HG03060 (cell line): ENCODE data around the gene SUOX.
"Not testable (repeated sequence)": the region's sequence is repeated elsewhere in the genome, so short reads cannot be mapped to it uniquely, and the experiment has no call there.

Experiments used
- ATAC-seq: cut with Tn5 transposase; IDR thresholded peaks from one replicate; pipeline ENCODE4 v1.9.1; 2021; ENCODE audit warnings: low read depth, moderate number of reproducible peaks; ENCODE audit not compliant: unreplicated experiment

Gene SUOX

GRCh38 chr12:55996715-55997534 lies at the start of gene SUOX:
Gene SUOX, plus strand, starts transcription at chr12:55997276. Its CDS starts 4,946 bp downstream, at chr12:56002222.
- ATAC-seq, result peak; percentile 94

GRCh38 chr12:55955344-55955743 lies 41.7 kb upstream of the SUOX start:
- ATAC-seq, result no peak

DNA sequence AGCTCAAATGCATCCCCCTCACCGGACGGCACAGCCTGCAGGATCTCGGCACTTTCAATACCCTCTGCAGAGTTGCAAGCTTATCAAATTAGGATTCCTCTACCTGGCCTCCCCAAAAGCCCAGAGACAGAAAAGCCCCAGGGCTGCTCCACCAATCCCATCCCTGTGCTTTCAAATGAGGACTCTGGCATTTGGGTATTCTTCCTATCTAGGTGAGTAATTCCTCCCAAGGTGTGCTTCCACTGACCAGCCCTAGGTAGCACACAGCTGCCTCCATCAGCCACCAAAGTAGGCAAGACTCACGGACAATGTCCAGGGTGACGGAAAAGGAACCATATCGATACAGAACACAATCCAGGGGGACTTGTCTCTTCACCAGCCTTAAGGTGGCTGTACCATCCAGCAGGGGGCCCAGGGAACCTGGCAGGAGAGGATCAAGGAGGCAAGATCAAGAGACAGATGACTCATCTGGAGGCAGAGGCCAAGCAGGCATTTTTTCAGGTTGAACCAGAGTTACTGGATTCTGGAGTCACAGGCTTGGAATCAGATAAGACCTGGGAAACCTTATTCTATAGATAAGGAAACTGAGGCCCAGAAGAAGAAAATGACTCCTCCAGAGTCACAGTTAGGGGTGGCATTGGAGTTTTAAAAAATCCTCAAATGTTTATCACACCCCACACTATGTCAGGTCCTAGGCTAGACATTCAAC lies 41.1 kb upstream of the SUOX start:
- no peak for ATAC-seq

DNA sequence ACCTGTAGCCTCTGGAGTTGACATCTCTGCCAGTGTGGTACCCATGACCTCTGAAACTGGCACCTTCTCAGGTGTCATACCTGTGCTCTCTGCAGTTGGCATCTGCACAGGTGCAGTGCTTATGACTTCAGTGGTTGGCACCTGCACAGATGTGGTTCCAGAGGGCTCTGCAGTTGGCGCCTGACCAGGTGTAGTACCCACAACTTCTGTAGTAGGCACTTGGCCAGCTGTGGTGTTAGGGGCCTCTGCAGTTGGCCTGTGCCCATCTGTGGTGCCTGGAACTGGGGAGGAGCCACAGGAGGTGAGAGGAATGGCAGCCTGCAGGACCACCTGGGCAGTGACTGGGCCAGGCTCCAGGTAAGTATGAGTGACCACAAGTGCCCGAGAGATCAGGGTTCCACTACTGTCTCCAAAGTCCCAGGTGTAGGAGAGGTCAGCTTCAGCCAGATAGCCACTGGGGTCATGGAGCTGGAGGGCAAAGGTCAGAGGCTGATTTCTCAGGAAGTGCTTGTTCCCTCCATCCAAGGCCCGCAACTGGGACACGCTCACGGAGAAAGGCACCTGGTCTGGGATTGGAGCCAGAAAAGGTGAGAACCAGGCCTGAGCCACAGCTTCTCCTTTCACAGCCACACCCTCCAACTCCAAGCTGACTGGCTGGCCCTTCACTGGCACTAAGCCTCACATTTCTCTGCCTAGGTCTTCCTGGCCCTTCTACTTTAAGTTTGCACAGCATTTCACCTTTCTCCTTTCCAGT lies 39.8 kb upstream of the SUOX start:
- ATAC-seq, result no peak

DNA sequence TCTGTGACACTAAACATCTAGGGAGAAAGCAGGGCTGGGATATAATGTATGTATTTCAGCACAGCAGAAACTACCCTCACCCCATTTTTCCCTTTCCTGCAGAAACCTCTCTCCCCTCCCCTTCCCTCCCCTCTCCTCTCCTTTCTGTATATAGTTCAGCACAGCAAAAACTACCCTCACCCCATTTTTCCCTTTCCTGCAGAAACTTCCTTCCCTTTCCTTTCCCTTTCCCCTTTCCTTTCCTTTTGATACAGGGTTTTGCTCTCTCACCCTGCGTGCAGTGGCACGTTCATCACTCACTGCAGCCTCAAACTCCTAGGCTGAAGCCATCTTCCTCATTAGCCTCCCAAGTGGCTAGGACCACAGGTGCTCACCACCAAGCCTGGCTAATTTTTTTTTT lies 33.3 kb upstream of the SUOX start:
- no peak for ATAC-seq

GRCh38 chr12:55965240-55965639 lies 31.8 kb upstream of the SUOX start:
- no peak for ATAC-seq

GRCh38 chr12:55965941-55966407 lies 31.1 kb upstream of the SUOX start, which contains the start of gene PMEL:
Gene PMEL, minus strand, starts transcription at chr12:55966042. Its CDS starts 31 bp downstream, at chr12:55966011.
- no peak for ATAC-seq

DNA sequence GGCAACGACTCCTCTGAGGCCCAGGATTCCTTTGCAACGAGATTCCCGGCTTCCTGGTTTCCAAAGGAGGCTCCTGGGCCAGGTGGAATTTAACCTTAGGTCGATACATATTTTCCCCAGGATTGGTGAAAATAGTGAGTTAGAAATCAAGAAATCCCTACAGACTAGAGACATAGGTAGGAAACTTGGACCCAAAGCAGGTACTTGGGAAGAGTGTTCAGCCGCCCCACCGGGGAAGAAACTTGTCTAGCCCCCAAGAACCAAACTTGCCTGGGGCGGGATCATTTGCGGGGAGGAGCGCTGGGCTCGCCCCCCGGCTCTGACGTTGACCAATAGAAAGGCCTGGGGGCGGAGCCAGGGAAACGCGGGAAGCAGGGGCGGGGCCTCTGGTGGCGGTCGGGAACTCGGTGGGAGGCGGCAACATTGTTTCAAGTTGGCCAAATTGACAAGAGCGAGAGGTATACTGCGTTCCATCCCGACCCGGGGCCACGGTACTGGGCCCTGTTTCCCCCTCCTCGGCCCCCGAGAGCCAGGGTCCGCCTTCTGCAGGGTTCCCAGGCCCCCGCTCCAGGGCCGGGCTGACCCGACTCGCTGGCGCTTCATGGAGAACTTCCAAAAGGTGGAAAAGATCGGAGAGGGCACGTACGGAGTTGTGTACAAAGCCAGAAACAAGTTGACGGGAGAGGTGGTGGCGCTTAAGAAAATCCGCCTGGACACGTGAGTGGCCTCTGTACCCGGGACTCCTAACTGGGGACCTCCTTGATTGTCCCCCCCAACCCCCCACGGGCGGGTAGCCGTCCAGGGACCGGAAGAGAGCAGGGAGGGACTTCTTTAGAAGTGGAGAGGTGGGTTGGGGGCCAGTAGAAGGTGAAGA lies 30.4 kb upstream of the SUOX start, which contains the start of gene CDK2:
CDK2 (plus strand) TSS at position 423 of the 874 bp plus-strand sequence; CDS start at position 602, 179 bp downstream.
- peak; percentile 61 for ATAC-seq

- ATAC-seq, result no peak
Observed at GRCh38 chr12:55969356-55969755, 27.7 kb upstream of the SUOX start.

- ATAC-seq, result no peak
Observed at GRCh38 chr12:55970775-55971174, 26.3 kb upstream of the SUOX start.

DNA sequence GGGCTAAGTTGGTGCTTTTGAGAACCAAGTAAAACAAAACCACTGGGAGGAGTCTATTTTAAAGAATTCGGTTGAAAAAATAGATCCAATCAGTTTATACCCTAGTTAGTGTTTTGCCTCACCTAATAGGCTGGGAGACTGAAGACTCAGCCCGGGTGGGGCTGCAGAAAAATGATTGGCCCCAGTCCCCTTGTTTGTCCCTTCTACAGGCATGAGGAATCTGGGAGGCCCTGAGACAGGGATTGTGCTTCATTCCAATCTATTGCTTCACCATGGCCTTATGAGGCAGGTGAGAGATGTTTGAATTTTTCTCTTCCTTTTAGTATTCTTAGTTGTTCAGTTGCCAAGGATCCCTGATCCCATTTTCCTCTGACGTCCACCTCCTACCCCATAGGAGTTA lies 25.0 kb upstream of the SUOX start:
- no peak for ATAC-seq

DNA sequence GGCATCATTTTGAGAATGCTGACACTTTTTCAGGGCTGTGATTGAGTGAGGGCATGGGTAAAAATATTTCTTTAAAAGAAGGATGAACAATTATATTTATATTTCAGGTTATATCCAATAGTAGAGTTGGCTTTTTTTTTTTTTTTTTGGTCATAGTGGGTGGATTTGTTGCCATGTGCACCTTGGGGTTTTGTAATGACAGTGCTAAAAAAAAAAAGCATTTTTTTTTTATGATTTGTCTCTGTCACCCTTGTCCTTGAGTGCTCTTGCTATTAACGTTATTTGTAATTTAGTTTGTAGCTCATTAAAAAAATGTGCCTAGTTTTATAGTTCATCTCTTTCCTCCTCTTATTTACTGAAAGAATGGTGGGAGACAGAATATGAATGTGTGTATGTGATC lies 24.6 kb upstream of the SUOX start:
- ATAC-seq, result no peak

GRCh38 chr12:55972911-55973598 lies 24.0 kb upstream of the SUOX start:
- ATAC-seq, result no peak

- ATAC-seq, result peak; percentile 86
Observed at GRCh38 chr12:55973599-55974307, 23.3 kb upstream of the SUOX start, which contains the start of gene RAB5B. Gene RAB5B, plus strand, starts transcription at chr12:55974078. Its CDS starts 12,883 bp downstream, at chr12:55986961.

DNA sequence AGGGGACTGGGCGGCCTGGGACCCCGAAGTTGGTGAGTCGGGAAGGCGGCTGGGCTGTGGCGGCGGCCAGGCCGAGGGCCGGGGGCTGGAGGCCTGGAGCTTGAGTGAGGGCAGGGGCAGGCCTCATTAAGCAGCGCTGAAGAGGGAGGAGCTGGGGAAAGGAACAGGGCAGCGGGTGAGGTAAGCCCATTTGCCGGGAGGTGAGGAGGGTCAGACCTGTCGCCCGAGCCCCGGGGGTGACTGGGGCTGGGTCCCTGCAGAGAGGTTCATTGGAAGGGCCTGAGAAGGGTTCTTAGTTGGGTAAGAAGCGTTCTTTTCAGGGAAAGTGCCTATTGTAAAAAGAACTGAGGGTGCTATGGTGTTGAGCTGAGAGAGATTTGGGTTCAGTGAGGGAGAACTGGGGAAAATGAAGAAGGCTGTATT lies 22.8 kb upstream of the SUOX start:
- no peak for ATAC-seq

- no peak for ATAC-seq
Observed at GRCh38 chr12:55978393-55978792, 18.7 kb upstream of the SUOX start.

DNA sequence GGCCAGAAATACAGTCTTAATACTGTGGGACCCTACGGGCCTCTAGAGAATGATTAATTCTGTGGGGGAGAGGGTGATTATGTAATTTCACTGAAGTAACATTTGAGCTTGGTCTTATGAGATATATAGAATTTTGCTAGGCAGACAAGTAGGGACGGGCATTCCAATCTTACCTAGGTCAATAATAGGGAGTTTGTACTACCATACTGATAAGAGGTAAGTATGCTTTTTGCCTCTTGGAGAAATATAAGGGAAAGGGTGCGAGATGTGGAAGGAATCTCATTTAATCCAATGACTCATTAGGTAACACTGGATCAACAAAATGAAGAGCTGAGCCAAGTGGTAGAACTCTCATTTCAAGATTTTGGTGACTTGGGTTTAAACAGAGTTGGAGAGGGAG lies 18.0 kb upstream of the SUOX start:
- no peak for ATAC-seq

DNA sequence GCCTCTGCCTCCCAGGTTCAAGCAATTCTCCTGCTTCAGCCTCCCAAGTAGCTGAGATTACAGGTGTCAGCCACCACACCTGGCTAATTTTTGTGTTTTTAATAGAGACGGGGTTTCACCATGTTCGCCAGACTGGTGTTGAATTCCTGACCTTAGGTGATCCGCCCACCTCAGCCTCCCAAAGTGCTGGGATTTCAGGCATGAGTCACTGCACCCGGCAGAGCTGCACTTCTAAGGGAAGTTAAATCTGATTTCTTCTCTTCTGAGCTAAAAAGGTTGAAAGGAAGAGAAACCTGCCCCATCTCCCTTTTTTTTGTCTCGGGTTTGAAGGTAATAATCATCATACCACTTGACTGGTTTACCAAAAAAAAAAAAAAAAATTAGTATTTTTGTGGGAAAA lies 15.2 kb upstream of the SUOX start:
- ATAC-seq, result not testable (repeated sequence)
